NCI-H446 (cell line): ENCODE results near the gene ADRA2A.

Source experiments
- DNase-seq, 2 experiments: peaks; one replicate each; lab custom pipeline; 2025; lab: John Stamatoyannopoulos, UW

The ADRA2A gene

DNA sequence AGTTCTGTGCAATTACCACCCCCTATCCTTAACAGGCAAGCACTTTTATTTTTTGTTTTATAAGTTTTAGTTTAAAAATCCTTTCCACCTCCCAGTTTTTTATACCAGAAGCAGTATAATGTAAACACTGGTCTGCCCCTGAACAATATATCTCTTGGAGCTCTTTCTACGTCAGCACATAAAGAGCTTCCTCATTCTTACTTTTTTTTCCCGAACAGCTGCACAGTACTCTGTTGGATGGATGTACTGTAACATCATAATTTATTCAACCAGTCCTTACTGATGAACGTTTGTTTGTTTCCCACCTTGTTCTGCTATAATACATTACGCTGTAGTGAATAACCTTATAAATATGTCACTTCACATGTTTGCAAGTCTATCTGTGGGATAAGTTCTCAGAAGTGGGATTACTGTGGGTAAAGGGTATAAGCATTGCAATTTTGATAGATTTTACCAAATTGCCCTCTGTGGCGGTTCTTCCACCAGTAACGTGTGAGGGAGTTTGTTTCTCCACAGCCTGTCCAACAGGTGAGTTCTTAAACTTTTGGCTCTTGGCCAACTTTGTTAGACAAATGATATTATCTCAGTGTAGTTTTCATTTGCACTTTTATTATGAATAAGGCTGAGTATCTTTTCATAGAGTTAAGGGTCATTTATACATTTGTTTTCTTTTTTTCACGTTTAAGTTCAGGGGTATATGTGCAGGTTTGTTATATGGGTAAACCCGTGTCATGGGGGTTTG is 32.8 kb downstream of the ADRA2A start:
- DNase-seq, result no peak

DNA sequence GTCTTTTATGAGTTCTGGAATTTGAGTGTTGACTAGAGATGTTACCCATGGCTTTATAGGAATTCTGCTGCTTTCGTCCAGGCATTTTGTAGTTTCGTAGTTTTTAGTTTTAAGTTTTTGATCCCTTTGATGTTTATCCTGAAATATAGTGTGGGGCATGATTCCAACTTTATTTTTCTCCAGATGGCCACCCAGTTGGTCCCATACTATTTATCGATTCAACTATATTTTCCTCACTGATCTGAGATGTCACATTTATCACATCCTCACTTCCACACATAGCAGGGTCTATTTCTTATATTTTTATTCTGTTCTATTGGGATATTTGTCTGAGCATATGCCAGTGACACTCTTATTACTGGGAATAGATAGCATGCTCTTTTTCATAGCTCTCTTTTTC is 33.9 kb downstream of the ADRA2A start:
- no peak for DNase-seq

DNA sequence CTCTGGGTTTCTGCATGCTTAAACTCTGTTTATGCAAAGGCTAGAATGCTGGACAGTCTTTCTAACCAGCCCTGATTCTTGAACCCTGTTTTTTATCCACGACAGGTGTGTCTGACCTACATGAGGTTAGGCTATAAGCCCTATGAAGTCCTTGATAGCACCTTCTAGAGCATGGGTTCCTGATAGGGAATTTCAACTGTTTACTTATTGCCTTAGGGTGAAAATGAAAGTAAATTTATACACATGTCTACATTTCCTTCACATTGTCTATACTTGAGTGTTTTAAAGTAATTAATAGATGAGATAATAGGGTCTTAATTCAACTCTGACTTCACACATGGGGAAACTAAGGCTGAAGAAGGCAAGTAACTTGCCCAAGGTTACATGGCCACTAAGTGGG is 35.5 kb downstream of the ADRA2A start:
- DNase-seq, result no peak

DNA sequence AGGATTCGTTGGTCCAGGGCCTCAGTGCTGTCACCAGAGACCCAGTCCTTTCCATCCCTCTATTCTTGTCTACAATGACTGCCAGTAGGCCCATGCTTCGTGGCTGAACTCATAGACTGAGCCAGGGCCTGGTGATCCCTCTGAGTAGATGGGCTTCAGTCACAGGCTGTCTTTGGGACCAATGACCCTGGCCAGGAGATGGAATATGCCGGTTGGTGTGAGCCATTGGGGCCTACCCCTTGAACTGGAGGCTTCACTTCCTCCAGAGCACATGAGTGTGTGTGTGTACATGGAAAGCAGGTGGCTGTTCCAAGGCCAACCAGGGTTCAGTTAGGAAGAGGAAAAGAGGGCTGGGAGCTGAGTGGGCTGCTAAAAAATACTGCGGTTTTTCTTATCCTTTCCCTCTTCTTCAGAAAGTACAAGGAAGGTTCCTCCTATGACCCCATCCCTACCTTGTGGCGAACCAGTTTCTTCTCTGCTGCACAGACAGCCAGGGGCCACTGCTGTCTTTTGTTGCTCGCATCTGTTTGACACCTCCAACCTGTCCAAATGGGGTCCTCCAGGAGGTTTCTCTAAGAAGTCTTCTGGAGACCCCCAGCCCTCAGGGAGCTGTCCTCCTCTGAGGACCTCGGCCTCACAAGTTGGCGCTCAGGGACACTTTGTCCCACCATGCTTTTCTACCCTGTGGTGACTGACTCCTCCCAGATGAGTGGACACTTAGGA is 36.6 kb downstream of the ADRA2A start:
- DNase-seq, result no peak

DNA sequence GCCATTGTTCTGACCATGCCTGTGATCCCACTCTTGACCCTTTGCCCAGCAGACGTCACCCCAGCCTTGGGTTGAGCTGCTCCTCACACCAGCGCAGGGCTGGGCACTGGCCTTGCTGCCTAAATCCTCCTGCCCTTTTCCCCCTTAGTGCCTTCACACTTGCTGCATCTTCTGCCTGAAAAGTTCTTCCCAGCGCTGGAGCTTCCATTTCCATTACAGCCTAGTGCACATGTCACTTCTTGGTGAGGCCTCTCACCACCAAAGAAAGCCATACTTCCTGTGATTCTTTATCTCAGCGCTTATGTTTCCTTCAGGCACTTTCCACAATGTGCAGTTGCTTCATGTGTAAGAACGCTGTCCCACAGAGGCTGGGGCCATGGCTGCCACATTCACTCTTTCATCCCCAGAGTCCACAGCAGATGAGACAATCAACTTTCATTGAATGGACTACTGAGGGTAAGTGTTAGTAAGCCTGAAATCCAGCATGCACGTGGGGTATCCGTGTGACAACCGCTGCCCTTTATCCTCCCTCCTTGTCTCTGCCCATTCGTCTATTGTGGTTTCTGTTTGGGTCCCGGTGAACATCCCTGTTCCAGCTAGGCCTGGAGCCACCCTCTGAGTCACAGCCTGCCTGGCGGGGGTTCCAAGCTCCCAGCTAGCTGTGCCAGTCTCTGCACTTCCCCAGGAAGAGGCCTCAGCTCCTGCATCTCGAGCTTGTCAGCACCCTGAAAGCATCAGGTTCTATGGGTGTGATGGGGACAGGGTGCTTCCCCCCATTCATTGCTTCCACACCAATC is 37.3 kb downstream of the ADRA2A start:
- no peak for DNase-seq

DNA sequence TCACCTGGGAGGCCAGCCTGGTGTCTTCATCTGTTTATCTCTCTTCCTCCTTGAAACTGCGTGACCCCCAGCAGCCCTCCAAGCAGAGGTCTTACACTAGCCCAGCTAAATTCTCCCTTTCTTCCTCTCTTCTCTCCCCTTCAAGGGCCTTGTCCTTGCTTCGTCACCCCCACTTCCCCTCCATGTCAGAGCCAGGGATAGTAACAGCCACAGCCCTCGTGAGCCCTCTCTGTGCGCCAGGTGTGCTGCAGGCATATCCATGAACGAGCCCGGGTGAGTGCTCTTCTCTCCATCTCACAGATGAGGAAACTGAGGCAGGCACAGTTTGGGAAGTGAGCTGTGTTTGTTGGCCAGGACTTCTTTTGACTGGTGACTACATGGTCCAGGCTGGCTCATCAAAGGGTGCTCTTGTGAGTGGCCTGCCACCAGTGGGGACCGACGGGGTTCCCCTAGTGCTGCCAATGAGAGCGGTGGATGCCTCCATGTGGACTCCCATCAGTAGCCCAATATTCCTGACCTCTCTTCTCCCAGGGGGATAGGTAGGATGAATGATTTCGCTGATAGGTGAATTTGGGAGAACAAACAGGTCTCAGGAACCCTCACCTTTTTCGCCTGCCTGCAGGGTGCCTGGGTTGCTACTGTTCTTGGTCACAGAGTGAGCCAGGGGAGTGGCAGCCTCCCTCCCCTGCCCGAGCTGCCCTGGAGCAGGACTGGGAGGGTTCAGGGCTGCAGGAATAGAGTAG is 38.1 kb downstream of the ADRA2A start:
- DNase-seq, result no peak

DNA sequence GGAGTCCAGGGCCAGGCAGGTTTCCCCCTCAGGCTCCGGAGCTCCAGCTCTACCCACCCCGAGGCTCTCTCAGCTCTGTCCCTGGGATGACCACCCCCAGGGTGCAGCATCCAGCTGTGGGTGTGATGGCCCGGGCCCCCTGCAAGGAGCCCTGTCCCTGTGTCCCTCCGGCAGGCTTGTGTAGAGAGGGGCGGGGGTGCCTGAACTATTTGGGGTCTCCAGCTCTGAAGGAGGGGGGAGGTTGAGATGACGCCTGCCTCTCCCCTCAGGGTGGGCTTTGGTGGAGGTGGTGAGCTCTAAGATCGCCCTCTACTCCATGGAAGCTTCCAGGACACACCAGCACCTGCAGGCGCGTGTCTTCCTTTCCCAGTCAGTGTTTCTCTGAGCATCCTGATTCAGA is 39.4 kb downstream of the ADRA2A start:
- no peak for DNase-seq

DNA sequence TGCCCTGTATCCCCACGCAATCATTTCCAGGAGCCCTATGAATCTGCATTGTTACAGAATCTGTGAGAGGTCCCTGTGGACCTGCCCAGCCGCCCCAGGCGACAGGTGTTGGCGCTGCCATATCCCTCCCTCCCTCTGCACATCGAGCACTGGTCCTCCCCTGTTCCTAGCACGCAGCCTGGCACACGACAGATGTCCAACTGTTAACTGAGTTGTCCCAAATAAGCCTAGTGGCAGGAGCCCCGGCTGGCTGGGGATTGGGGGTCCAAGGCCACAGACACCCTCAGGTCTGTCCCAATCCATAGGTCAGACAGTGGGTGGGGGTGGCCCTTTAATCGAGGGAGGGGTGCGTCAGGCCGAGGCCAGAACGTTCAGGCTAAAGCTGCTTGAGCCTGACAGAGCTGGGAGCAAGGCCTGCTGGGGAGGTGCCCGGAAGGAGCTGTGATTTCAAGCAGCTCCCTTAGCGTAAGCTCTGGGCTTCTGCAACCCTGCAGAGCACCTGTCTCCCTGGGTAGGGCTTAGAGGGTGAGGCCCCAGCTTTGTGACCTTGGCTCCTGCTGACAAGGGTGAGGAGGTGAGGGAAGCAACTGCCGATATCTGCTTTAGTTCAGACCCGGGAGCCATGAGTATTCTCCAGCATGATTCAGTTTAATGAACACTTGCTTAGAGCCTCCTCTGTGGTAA is 40.1 kb downstream of the ADRA2A start:
- no peak for DNase-seq

DNA sequence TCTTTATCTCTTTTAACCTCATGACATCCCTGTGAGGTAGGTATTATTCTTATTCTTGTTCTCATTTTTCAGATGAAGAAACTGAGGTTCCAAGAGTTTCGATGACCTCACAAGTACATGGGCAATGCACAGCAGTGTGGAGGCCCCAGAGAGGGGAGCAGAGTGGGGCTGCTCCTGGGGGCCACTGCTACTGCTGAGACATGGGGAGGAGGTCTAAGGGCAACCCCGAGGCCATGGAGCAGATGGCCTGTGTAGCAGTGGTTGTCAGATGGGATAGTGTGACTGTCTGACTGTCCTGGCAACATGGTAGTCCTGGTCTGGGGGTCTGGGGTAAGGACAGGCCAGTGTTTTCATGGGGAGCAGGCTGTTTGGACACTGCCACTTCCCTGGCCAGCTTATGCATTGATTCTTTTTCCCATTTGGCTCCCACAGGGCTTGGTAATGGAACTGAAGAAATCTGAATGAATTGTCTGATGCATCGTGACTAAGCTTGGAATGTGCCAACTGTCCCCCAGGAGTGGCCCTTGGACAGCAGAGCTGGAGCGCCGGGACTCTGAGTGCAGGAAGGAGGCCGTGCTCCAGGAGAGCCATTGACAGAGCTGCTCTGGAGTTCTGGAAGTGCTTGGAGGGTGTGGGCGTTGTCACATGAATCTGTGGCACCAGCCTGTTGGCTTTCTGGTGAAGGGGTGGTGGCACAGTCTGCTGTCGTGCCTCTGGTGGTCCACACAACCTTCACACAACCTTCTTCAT is 40.9 kb downstream of the ADRA2A start:
- DNase-seq, result no peak

DNA sequence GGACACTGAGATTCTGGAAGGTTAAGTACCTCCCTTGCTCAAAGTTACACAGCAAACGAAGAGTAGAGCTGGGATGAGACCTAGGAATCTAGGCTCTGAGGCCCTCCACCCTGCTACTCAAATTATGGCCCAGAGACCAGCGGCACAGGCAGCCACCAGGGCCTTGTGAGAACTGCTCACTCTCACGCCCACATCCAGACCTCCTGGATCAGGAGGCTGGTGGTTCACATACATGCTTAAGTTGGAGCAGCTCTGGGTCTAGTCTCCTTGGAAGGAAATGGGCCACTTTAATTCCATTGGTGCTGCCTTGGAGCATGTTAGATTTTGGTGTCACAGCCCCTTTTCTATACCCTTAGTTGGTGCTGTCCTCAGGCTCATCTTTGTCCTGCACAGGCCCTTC is 41.9 kb downstream of the ADRA2A start:
- DNase-seq, result no peak

DNA sequence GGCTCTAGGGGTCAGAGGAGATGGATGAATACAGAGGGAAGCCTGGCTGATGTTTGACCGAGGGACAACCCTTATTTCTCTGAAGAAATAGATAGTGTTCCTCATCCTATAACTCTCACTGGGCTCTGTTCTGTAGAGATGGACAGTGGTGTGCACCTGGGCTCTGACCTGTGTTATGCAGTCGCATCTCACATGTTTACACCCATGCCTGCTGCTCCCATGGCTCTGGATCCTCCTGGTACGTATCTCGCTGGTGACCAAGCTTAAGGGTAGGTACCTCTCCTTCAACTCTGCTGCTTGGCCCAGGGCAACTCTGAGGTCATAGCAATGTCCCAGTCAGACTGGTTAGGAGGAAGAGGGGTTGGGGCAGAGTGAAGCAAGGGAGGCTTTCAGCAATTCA is 42.8 kb downstream of the ADRA2A start:
- DNase-seq, result no peak

DNA sequence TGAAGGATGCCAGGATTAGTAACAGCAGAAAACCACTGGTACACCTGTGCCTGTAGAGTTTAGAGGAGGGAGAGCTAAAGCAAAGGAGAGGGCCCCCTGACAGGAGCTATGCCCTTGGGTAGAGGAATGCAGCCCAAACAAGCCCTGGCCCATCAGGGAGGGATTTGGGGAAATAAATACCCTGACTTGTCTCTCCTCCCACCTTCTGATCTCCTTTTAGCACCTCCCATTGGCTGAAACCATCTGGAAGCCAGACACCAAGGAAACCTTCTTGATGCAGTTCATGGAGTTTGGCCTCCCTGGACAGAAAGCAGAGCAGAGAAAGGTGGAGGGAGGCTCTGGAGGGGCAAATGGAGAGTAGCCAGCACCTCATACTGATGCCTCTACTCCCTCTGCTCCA is 45.3 kb downstream of the ADRA2A start:
- no peak for DNase-seq

DNA sequence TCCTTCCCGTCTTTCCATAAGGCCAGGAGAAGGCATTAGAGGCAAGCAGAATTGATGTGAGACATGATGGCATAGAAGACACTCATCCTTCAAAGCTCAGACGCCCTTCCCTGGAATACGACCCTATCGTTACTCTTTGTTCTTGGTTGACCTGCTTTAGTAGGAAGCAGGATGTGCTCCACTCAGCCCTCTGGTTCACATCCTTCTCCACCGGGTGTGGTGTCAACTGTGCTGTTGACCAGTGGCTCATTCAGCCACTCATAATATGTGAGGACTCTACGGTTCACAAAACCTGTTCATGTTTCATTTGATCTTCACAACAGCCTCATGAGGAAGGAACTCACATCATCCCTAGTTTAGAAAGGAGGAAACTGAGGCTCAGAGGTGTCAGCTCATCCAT is 47.1 kb downstream of the ADRA2A start:
- DNase-seq, result no peak

DNA sequence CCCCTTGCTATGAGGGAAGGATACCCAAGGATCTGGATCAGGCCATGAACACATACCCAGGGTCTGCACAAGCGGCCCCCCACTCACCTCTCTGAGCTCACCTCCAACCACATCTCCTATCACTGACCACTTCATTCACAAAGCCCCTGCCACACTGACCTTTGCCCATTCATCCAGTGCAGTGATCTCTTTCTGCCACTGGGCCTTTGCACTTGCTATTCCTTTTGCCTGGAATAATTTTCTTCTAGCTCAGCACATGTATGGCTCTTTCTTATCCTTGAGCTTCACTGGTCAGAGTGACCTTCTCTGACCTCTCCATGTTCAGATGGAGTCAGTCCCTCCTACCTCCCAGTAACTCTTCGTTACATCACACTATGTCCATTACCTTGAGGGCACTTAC is 48.3 kb downstream of the ADRA2A start:
- DNase-seq, result no peak

DNA sequence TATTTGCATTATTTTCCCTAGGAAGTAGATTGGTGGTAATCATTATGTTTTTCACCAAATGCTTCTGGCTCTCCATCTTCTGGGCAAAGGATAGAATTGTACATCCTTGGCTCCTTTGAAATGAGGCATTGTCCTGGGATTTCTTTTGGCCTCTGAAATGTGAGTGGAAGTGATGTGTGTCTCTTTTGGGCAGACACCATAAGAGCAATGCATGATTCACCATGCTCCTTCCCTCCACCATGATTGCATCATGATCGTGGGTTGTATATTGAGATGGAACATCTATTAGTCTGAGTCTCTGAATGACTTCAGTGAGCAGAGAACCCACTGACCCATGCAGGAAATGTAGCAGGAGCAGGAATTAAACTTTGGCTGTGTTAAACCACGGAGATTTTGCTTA is 49.2 kb downstream of the ADRA2A start:
- no peak for DNase-seq

DNA sequence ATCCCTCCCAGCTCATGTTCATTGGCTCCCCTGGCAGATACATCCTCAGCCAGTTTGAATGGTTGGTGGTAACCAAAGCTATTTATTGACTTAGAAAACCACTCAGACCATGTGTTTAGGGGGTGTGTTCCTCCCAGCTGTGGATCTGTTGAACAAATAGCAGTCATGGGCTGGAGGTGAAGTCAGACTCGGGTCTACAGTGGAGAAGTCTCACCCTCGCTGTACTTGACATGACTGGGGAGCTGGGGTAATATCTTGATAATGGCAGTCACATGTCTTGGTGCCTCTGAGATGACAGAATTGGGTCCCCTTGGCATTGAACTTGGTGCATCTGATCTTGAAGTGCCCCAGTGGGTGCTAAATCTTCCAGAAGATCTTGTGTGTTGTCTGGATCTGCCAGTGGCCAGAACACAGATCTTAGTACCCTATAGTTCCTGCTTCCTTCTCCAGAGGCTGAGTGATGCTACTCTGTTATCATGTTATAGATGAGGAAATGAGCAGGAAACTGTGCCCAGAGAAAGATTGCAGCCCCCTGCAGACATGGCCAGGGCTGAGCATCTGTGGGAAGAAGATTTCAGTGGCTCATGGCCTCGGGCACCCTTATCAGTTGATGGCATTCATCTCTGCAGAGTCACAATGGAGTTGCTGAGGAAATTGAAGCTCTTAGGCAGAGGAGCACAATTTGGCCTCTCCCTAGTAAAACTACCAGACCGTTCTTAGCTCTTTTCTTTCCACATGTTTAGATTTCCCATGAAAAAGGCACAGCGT is 50.4 kb downstream of the ADRA2A start:
- no peak for DNase-seq

DNA sequence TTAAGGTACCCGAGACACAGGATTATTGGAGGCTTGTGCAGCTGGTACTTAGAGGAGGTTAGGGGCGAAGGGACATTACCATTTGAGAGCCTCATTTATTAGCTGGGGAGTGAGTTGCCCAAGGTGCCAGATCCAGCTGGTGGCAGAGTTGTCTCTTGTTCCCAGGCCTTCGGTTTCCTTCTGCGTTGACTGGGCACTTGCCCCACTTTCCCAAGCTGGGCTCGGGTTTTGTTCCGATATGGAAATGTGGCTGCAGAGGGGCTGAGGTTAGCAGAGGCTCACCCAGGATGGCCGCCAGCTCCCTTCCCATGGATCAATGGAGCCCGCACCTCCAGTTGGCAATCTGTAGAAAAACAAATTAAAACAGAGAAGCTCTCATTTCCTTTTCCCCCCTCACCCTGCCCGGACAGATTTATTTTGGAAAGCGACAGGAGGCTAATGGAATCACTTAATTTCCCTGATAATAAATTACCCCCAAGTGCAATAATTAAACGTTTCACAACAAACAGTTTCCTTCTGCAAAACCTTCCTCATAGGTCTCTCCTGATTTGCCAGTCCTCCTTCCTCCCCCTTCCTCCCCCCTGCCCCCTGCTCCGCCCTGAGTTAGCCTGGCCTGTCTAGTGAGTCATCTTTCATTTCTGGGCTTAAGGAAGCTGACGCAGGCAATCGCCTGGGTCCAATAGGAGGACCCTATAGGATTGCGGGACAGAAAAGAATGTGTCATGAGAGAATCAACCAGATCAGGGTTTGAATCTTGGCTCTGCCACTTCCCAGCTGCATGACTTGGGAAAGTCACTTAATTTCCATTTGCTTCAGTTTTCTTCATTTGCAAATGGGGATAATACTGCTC is 51.7 kb downstream of the ADRA2A start:
- DNase-seq, result peak in 1 of 2 experiments; percentile 63

DNA sequence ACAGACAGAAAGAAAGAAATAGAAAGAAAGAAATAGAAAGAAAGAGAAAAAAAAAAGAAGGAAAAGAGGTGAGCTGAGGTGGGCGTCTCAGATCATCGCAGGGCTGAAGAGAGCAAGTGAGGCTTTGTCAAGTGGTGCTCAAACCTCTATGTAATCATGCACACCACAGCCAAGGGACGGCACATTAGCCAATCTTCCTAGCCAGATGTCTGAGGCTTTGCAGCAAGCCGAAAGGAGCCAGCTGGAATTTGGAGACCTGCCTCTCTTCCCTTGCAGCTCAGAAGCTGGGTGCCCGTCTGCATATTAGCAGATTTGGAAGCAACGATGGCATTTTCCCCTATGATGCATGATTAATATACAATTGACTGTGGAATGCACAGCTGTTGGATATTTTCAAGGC is 52.5 kb downstream of the ADRA2A start:
- peak; percentile 48 to 81 for DNase-seq

DNA sequence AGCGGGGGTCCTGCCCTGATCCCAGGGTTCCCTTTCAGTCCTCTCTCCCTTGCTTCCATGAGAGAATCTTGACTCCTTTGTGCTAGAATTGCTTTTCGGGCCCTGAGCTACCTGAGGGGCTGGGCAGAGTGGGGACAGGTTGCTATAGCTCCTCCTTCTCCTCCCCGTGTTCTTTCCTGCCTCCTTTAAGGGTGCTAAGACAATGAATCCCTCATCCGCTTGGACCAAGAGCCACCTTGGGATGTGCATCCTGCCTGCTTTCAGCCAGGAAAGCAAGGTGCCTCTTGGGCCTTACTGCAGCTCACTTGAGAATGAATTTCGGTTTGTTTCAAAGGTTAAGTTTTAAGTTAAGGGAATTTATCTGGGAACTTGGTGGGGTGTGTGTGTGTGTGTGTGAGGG is 53.6 kb downstream of the ADRA2A start:
- no peak for DNase-seq
